Nephron (organoid): ENCODE results near the gene AKAP17A.

Experiments
- H3K27ac Mint-ChIP-seq, 3 experiments: 2 replicates each; pipeline ENCODE4 v1.8.0; 2020; ENCODE audit warnings: mixed read lengths in 3 of 3, mild to moderate bottlenecking in 2 of 3, moderate library complexity in 1 of 3
- H3K27me3 Mint-ChIP-seq: 2 replicates; pipeline ENCODE4 v1.8.0; 2021; ENCODE audit warnings: low read depth, mild to moderate bottlenecking, moderate library complexity, mixed read lengths
- H3K36me3 Mint-ChIP-seq: 2 replicates; pipeline ENCODE4 v1.8.0; 2020; ENCODE audit warnings: low read depth, mixed read lengths
- H3K4me1 Mint-ChIP-seq: 2 replicates; pipeline ENCODE4 v1.8.0; 2020; ENCODE audit warnings: mixed read lengths
- H3K4me3 Mint-ChIP-seq, 3 experiments: 2 replicates each; pipeline ENCODE4 v1.8.0; 2020; ENCODE audit warnings: mild to moderate bottlenecking in 3 of 3, mixed read lengths in 3 of 3, moderate library complexity in 2 of 3
- H3K9me3 Mint-ChIP-seq: 2 replicates; pipeline ENCODE4 v1.8.0; 2020; ENCODE audit warnings: mixed read lengths
- TF ChIP-seq, protein P1 (sequence below), 3 experiments: fragments of 200-600 bp; sonication (generic); IDR thresholded peaks; one replicate each; pipeline ENCODE4 v1.5.0; 2021; ENCODE audit warnings: antibody characterized with exemption in 3 of 3; ENCODE audit not compliant: unreplicated experiment in 3 of 3

Gene AKAP17A

GRCh38 chrX:1598021-1598875 lies 6.8 kb downstream of the AKAP17A start:
- Mint-ChIP-seq H3K36me3 (peaks cover 72% of the 10 kb centered on the region), H3K4me3 (peak overlapping the region in 2 of 3 experiments; percentile 51 to 65), H3K27ac (peak overlapping the region in 2 of 3 experiments; percentile 66 to 73), H3K9me3 (no peaks in the 10 kb centered on the region), H3K27me3 (no peaks in the 10 kb centered on the region), H3K4me1 (peaks cover 13% of the 10 kb centered on the region)
- TF ChIP-seq, protein P1, sequence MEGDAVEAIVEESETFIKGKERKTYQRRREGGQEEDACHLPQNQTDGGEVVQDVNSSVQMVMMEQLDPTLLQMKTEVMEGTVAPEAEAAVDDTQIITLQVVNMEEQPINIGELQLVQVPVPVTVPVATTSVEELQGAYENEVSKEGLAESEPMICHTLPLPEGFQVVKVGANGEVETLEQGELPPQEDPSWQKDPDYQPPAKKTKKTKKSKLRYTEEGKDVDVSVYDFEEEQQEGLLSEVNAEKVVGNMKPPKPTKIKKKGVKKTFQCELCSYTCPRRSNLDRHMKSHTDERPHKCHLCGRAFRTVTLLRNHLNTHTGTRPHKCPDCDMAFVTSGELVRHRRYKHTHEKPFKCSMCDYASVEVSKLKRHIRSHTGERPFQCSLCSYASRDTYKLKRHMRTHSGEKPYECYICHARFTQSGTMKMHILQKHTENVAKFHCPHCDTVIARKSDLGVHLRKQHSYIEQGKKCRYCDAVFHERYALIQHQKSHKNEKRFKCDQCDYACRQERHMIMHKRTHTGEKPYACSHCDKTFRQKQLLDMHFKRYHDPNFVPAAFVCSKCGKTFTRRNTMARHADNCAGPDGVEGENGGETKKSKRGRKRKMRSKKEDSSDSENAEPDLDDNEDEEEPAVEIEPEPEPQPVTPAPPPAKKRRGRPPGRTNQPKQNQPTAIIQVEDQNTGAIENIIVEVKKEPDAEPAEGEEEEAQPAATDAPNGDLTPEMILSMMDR (IDR thresholded peaks at IDR 0.05; ENCODE audit: unreplicated experiment in 3 of 3) = no peak

DNA sequence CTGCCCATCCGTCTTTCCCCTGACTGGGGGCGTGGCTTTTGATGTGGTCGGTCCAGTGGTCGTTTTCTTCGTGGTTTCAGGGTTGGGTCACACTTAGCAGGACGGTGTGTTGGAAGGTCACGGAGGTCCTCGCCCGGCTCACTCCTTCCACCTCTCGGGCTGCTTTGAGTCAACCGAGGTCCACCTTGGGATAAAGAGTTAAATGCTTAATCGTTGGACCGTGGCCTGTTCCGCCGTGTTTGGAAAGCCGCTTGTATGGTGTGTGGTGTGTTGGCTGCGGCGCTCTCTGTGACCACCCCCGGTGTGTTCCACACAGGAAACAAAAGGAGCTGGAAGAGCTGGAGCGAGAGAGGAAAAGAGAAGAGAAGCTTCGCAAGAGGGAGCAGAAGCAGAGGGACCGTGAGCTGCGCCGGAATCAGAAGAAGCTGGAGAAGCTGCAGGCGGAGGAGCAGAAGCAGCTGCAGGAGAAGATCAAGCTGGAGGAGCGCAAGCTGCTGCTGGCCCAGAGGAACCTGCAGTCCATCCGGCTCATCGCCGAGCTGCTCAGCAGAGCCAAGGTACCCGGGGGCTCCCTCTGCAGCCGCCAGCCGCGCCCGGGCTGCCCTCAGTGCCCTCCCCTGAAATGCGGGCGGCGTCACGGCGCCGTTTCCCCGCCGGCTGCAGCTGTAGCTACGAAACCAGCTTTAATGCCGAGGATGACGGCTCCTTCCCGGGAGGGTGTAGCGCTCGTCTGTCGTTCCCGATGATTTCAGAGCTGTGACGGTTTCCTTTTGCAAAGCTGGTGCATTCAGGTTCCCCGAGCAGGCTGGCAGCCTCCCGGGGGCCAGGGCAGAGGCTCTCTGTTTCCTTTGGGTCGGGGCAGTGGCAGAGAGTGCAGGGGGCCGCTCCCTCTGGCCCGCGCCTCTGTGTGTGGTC lies 7.7 kb downstream of the AKAP17A start:
- TF ChIP-seq, protein P1 (IDR thresholded peaks at IDR 0.05; ENCODE audit: unreplicated experiment in 3 of 3) = no peak
- Mint-ChIP-seq H3K4me1 (peaks cover 11% of the 10 kb centered on the region), H3K27me3 (no peaks in the 10 kb centered on the region), H3K36me3 (peaks cover 72% of the 10 kb centered on the region), H3K27ac (peak overlapping the region in 1 of 3 experiments; percentile 73), H3K4me3 (peak overlapping the region in 1 of 3 experiments; percentile 8), H3K9me3 (no peaks in the 10 kb centered on the region)

DNA sequence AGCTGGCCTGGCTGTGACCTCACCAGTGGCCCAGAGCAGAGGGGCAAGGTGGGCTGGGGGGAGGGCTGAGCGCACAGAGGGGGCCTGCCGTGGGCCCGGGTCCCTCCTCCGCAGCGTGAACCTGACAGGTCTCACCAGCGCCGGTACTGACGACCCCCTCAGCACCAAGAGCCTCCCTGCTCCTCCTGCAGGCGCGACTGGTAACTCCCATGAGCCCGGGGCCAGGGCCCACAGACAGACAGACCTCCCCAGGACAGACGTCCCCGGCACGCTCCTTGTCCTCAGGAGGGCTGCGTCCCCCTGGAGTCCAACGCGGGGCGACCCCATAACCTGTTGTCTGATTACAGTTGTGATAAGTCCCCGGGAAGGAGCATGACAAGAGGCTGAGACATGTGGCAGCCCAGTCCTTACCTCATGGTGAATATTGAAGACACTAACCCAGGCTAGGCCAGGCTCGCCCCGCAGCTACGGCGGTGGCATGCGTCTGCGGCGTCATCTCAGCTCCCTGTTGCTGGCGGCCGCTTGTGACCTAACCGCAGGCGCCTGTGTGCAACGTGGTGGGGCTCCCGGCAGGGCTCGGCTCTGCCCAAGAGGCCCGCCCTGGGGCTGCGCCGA lies 8.5 kb downstream of the AKAP17A start:
- Mint-ChIP-seq H3K4me1 (peaks cover 10% of the 10 kb centered on the region), H3K4me3 (no peak overlapping the region), H3K9me3 (no peaks in the 10 kb centered on the region), H3K27ac (no peak overlapping the region), H3K27me3 (no peaks in the 10 kb centered on the region), H3K36me3 (peaks cover 75% of the 10 kb centered on the region)
- TF ChIP-seq, protein P1 (IDR thresholded peaks at IDR 0.05; ENCODE audit: unreplicated experiment in 3 of 3) = no peak

- Mint-ChIP-seq H3K4me1 (peaks cover 6% of the 10 kb centered on the region), H3K36me3 (peaks cover 74% of the 10 kb centered on the region), H3K27me3 (no peaks in the 10 kb centered on the region), H3K4me3 (no peak overlapping the region), H3K9me3 (no peaks in the 10 kb centered on the region), H3K27ac (no peak overlapping the region)
- TF ChIP-seq, protein P1 (IDR thresholded peaks at IDR 0.05; ENCODE audit: unreplicated experiment in 3 of 3) = no peak
These were observed 9.1 kb downstream of the AKAP17A start for GRCh38 chrX:1600406-1601050.

- Mint-ChIP-seq H3K9me3 (no peaks in the 10 kb centered on the region), H3K4me3 (no peak overlapping the region), H3K36me3 (peaks cover 71% of the 10 kb centered on the region), H3K27me3 (no peaks in the 10 kb centered on the region), H3K27ac (no peak overlapping the region), H3K4me1 (peaks cover 6% of the 10 kb centered on the region)
- TF ChIP-seq, protein P1 (IDR thresholded peaks at IDR 0.05; ENCODE audit: unreplicated experiment in 3 of 3) = no peak
These were observed 9.8 kb downstream of the AKAP17A start for GRCh38 chrX:1601051-1601767.
